Smooth muscle cell of the coronary artery (primary cell): ENCODE measurements around the gene RNF34. TPM values are rescaled to one million over a fixed set of nuclear protein-coding genes. Genes with fewer than 3 reads are reported as not detected.

Experiments used
- total RNA-seq: library from RNA; depleted of rRNA; stranded (reverse); fragments of >200 nt; gene quantifications from 2 replicates; pipeline ENCODE4 v1.2.3, GENCODE V29; 2014; ENCODE audit warnings: low replicate concordance

The RNF34 gene, protein sequence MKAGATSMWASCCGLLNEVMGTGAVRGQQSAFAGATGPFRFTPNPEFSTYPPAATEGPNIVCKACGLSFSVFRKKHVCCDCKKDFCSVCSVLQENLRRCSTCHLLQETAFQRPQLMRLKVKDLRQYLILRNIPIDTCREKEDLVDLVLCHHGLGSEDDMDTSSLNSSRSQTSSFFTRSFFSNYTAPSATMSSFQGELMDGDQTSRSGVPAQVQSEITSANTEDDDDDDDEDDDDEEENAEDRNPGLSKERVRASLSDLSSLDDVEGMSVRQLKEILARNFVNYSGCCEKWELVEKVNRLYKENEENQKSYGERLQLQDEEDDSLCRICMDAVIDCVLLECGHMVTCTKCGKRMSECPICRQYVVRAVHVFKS
- total RNA-seq = 82.8 and 173 TPM in 2 replicates

DNA sequence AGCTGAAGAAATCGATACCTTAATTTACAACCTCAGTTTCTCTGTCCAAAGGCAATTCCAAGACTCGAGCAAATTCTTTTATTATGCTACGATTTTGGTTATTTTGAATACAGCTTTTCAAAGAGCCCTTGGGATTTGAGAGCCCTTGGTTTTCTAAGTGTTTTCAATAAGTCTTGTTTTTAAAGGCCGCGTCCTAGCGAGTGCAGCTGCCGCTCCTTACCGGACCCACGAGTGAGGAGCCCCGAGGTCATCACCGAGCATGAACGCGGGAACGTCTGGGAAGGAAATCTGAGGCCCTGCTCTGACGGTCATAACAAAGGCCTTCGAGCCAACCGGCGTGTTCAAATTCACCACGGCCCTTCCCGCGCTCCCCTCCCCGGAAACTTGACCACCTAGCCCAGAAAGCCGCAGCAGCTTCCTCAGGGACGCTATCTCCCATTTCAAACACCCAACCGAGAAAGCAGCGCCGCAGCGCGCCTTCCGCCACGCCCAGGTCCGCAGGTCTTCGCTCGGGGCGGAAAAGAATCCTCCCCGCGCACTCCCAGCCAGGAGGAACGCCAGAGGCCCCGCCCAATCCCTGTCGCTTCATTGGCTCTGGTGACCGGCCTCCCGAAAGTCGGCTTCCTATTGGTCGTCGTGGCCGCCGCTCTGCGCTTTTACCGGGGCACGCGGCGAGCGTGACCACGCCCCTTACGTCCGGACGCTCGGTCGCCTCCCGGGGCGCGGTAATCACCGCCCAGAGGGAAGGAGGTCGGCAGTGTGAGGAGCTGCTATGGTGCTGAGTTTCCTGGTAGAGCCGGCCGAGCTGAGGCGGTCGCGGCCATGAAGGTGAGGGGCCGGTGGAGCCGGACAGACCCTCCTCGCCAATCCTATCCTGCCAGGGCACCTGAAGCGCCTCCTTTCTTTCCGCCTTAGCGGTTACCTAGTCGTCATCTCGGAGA is at the start of gene RNF34:
Gene RNF34 (plus strand): TSS at position 728 of the 941 bp plus-strand sequence. CDS start 95 bp downstream, at position 823.

DNA sequence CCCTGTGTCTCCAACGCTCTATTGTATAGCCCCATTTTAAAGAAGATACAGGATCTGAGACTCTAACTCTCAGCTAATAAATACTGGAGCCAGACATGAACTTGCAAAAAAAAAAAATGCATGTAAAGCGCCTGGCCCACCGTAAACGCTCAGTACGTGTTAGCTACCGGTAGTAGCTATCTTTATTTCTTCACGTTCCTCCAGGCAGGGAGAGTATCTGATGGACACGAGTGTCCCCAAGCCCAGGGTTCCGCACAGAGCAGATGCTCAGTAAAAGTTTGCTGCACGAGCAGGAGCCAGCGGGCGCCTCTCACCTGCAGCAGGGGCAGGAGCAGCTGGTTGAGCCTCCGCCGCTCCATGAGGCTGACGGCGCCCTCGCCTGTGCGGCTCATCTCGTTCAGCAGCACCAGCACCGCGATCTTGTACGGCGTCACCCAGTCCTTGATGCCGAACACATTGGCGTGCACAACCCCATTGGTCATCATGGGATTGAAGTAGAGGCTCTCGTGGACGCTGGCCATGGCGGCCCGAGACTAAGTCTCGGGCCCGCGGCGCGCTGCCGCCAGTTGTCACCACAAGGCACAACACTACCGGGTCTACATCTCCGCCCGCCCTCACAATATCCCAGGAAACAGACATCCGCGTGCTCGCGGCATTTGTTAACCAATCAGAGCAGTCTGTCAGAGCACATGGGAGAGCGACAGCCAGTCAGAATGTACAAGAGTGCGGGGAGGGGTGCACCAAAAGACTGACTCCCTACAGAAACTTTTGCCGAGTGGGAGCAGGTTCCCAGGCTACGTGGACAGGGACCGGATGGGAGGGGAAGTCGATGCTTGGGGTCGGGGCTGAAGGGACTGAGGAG is 47.9 kb upstream of the RNF34 start, which contains the start of gene ANAPC5:
Gene ANAPC5 (minus strand): TSS at position 592 of the 862 bp plus-strand sequence. CDS start 71 bp downstream, at position 521.

Other genes with a start within 250 kb of the RNF34 start
- 8.7 and 31.2 TPM in 2 replicates for gene P2RX4, start 190.0 kb upstream of the RNF34 start, total RNA-seq
- gene CAMKK2, start 103.4 kb upstream of the RNF34 start, total RNA-seq = 10.4 and 12.2 TPM in 2 replicates
- 99.1 and 150 TPM in 2 replicates for gene ANAPC5, start 47.7 kb upstream of the RNF34 start, total RNA-seq
- gene KDM2B, start 180.9 kb downstream of the RNF34 start, total RNA-seq = 20.4 and 22.3 TPM in 2 replicates
- gene ORAI1, start 226.4 kb downstream of the RNF34 start, total RNA-seq = 4.1 and 5.2 TPM in 2 replicates